IPS-11a (cell line): ENCODE results near the gene TMEM63C.
A peak's percentile ranks its signal among the peaks of the same experiment; 100 is the strongest.

Experiments used
- H3K4me3 ChIP-seq: one replicate; pipeline ENCODE4 v1.5.1; 2013; ENCODE audit warnings: low read depth, low read length, control low read depth

TMEM63C gene, protein sequence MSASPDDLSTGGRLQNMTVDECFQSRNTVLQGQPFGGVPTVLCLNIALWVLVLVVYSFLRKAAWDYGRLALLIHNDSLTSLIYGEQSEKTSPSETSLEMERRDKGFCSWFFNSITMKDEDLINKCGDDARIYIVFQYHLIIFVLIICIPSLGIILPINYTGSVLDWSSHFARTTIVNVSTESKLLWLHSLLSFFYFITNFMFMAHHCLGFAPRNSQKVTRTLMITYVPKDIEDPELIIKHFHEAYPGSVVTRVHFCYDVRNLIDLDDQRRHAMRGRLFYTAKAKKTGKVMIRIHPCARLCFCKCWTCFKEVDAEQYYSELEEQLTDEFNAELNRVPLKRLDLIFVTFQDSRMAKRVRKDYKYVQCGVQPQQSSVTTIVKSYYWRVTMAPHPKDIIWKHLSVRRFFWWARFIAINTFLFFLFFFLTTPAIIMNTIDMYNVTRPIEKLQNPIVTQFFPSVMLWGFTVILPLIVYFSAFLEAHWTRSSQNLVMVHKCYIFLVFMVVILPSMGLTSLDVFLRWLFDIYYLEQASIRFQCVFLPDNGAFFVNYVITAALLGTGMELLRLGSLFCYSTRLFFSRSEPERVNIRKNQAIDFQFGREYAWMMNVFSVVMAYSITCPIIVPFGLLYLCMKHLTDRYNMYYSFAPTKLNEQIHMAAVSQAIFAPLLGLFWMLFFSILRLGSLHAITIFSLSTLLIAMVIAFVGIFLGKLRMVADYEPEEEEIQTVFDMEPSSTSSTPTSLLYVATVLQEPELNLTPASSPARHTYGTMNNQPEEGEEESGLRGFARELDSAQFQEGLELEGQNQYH

DNA sequence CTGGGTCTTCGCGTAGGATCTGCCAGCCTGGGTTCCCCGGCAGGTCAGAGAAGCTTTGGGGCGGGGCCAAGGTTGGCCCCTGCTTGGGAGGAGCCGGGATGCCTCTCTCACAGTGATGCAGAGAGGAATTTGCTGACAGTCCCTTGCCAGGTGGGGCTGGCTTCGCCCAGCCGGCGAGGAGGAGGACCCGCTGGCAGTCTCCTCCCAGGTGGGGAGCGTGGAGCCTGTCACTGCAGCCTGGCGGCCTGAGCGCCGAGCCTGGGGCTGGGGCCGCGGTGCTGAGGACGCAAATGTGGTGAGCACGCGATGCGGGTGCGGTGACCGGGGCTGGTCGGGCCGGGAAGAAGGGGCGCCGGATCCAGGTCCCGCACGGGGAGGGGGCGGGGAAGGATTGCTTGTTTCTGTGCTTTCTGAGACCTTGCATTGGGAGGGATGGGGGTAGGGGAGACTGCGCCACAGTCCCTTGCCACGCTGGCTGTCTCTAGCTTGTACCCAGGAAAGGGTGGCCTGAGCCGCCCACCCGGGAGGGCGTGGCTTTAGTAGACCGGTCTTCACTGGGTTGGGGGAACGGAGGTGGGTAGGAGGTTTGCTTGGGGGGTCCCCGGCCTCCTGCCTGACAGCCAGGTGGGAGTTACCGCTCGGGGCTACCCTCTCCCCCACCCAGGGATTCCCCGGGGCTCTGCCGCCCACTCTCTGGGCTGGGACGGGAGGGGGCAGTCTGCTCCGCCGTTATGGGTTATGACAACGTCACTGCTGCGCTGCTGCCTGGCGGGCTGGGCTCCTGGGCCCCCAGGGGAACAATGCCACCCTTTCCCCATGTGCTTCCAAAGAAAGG is at the start of gene TMEM63C:
TSS of gene TMEM63C (plus strand) at position 196 of the 835 bp plus-strand sequence. CDS start 37,016 bp downstream, outside the sequence.
- peak within 1 kb of the TSS; percentile 77 for H3K4me3 ChIP-seq

DNA sequence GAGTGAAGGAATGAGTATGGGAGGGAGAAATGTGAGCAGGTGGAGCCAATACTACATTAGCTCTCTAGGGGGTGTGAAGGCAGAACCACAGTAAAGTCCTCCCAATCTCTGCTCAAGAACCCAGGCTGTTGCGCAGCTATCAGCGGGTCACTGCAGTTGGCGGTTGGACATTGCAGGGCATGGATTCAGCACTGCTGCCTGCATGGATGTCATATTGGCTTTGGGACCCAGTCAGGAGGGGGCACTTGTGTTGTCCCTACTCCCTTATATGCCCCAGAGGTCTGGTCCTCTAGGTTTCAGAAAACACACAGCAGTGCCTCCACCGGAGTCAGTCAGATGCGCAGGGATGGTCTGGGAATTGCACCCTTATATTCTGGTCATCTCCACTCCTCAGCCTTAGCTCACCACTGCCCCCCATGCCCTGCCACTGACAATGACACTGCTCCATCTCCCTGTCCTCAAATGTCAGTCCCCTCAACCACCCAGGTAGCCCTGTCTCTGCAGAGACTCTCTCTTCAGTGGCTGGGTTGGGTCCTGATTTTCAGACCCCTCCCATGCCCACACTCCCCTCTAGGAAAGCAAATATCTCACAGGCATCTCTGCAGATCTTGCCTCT is 49.6 kb upstream of the TMEM63C start:
- H3K4me3 ChIP-seq, result no peak overlapping the region

DNA sequence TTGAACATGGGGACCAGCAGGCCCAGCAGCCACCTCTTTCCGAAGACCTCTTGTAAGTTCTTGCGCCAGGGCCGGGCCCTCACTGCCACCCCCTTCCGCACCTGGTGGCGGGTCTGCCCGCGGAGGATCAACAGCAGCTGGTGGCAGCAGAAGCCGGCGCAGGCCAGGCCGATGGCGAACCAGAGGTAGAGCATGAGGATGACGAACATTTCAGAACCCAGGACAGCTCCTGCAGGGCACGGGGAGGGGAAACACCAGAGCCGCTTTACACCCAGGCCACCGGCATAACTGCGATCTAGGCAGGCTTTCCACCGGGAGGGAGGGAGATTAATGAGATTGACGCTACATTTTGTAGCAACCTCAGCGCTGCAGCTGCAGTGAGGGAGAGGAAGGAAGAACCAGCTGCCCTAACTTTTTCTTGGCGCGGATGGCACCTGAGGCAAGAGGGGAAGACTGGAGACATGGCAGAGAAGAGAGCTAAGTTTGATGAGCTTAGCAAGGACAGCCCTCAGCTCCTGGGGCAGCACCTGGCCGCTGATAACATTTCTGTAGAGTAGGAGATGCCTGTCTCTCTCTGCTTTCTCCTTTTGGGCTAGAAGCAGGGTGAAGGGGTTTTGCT is 47.8 kb upstream of the TMEM63C start:
- H3K4me3 ChIP-seq, result no peak overlapping the region

DNA sequence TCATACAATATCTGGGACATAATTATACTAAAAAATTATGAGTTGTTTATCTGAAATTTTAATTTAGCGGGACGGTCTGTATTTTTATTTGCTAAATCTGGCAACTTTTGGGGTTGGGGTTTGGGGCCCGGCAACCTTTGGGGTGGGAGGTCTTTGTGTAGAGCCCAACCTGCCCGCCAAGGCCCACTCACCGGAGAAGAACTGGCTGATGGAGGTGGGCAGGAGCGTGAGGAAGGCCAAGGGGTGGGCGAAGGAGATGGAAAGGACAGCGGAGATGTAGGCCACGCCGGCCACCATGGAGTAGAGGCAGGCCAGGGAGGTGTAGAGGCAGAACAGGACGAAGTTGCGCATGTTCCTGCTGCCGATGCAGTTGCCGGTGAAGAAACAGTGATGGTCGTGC is 42.6 kb upstream of the TMEM63C start:
- H3K4me3 ChIP-seq, result no peak overlapping the region

DNA sequence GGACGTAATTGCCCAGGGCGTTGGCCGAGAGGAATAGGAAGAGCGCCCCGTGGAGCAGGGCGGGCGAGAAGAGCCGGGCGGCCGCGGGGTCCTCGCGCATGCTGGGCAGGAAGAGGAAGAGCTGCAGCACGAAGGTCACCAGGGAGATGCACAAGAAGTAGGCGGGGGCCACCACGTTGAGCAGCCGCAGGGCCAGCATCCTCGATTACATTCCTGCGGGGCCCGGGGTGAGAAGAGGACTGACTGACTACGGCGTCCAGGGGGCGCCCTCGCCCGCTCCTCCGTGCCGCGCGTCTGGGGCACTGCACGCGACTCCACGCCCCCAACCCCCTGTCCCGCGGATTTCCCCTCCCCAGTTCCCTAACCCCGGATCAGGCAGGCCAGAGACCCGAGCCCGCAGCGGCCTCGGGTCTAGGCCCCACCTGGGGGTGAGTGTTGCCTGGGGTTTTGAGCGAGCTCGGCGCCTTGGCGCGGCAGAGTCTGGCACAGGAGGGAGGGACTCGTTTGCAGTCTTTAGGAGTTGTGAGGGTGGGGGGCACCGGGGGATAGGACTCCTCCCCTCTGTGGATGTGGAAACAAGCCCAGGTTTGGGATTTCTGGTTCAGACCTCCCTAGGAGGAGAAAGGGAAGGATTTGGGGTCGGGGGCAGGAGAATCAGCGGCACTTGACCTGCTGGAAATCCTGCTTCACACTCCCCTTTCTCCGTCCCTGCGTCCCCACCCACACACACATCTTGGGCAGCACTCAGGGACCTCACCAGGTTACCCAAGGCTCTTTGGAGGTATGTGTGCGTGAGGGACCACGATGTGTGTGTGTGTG is 41.8 kb upstream of the TMEM63C start:
- H3K4me3 ChIP-seq, result peak overlapping the region; percentile 78

DNA sequence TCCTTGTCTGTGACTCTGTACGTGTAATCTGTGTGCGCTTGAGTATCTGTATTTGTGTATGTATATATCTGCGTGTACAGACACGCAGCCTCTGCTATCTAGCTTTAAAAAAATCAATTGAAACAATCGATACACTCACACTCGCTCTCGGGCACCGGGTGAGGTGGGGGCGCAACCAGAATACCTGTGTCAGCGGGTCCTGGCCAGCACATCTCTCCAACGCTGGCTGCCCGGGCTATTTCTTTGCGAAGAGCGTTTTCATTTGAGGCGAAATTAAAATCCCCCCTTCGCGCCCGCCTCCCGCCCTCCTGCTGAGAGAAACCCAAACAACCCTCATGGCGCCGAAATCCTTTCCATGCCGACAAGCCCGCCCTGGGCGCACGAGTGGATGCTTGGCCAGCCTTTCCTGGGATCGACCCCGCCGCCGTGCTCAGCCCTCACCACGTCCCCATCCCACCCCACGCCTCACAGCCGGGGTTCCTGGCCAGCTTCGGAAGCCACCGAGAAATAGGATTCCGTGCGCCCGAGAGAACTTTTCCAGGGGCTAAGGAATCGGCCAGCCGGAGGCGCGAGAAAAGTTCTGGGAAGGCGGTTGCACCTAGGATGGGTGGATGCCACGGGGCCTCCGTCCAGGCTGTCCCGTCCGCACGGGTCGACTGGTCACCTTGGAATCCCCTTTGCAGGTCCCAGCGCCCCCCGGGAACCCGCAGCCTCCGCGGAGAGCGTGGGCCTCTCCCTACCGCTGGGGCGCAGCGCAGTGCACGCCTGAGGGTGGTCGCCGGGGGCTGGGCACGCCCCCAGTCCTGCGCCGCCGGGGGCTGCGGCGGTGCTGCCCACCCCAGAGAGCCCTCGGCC is 41.0 kb upstream of the TMEM63C start:
- peak overlapping the region; percentile 78 for H3K4me3 ChIP-seq

DNA sequence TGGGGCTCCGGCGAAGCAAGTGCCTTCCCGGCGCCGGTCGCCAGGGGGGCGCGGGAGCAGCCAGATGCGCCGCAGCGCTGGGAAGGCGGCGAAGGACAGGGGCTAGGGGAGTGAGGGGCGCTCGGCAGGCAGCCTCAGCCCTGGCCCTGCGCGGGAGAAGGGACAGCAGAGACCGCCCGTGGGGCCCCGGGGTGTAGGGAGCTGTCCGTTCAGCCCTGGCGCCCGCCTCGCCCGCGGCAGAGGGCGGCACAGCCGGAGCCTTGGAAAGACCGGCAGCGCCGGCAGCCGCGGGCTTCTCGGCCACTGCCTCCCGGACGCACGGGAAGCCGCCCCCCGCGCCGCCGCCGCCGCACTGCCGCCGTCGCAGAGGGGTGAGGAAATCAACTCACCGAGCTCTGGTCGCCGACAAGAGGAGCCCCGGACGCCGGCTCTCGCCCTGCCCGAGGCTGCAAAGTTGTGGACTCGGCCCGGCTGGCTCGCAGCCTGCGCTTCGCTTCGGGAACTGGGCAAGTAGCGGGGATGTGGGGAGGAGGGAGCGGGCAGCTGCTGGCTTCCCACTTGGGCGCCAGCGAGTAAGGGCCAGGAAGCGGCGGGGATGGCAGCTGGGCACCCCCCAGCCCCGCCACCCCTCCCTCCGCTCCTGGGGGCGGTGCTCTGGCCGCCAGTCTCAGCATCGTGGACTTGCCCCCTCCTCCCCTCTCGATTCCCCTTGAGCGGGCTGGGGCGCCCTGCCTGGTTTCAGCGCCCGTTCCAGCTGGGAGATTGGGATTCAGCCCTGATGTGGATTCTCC is 40.2 kb upstream of the TMEM63C start, which contains the start of gene ZDHHC22:
TSS of gene ZDHHC22 (minus strand) at position 578 of the 791 bp plus-strand sequence. CDS start 2,053 bp downstream, outside the sequence.
- peak within 1 kb of the TSS; percentile 78 for H3K4me3 ChIP-seq

DNA sequence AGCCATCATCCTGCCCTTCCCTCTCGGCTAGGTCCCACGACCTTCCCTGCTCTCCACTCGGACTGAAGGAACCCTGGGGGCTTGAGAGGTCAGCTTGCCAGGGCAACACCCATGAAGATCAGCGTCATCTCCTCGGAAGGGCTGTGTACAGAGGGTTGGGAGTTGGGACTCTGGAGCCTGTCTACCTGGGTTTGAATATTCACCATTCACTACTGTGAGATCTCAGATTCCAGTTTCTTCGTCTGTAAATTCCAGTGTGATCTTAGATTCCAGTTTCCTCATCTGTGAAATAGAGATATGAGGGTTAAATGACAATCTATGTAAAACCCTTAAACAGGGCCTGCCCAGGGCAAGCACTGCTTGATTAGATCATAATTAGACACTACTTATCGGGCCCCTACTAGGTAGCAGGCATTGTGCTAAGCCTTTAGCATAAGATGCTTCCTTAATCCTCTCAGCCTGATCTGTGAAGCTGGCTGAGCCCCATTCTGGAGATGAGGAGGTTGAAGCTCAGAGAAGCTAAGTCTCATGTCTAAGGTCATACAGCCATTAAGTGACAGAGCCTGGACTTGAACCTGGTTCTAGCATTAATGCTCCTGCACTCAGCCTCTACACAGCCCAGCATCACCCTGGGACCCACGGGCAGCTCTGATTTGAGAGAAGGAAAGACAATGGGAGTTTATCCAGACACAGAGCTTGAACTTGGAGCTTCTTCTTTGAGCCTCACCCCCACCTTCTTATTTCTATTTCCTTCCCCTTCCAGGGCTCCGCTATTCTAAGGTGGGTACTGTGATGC is 39.4 kb upstream of the TMEM63C start:
- H3K4me3 ChIP-seq, result peak overlapping the region; percentile 78

DNA sequence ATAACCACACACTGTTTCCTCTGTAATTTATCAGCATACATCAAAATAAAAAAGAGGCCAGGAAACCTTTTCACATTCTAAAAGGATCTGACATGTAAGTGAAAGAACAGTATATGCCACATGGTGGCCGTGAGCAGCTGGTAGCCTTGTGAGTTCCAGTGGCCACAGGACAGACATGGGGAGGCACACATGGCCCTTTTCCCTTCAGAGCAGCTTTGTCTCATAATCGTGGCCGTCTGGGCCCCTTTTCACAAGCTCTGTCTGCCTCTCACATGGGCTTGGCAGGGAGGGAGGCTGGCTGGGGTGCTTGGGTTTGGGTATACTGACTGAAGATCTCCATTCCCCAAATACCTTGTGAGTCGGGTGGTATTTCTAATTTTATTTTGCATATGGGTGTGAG is 38.5 kb upstream of the TMEM63C start:
- H3K4me3 ChIP-seq, result no peak overlapping the region

DNA sequence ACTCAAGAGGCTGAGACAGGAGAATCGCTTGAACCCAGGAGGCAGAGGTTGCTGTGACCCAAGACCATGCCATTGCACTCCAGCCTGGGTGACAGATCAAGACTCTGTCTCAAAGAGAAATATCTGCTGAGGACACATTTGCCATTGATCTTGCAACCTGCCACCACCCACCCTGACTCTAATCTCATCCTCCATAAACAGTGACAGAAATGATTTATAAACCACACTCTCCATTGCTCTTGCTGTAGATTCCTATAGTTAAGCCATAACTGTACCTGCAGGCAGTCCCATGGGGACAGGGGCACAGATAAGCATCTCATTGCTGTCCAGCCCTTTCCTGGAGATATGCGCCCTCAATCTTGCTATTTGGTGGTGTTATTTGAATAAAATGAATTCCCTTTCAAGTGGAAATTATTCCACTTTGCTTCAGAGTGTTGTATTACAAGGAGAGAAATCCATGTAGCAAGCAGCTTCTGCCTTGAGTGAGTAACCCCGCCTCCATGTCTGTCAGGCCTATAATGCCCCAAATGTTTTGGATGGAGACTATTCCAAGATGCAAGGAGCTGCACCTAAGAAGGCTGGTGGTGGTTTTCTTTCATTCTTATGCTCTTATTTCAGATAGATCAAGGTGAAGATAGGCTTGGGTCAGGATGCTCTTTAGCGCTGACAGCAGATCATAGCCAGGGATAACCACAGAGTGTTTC is 37.0 kb upstream of the TMEM63C start:
- H3K4me3 ChIP-seq, result no peak overlapping the region

DNA sequence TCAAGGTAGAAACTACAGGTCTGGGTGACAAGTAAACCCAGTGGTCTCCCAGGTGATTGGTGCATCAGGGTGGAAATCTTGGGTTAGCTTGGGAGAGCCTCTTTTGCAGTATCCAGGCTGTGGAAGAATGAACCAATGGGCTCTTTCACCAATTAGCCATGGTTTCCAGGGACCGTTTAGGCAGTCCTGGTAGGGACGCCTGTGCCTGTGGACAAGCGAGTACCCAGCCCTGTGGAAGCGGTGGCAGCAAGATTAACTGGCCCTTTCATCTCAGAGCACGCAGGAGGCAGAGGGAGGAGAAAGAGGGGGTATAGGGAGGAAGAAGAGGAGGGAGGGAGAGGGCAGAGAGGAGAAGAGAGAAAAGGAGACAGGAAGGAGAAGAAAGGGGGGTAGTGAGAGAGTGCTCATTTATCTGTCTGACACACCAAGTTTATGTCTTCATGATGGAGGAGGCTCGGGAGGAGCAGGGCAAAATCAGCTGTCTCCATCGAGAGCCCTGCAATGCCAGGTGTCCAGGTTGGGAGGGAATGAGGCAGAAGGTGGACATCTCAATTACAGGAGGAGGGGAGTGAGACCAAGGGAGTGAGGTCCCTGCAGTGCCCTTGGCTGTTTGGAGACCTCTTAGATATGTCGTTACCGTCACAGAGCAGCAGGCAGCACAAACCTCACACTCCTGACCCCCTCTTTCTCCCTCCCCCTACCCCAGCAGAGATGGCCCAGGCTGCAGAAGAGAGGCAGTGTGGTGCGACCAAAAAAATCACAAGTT is 35.4 kb upstream of the TMEM63C start:
- H3K4me3 ChIP-seq, result no peak overlapping the region

DNA sequence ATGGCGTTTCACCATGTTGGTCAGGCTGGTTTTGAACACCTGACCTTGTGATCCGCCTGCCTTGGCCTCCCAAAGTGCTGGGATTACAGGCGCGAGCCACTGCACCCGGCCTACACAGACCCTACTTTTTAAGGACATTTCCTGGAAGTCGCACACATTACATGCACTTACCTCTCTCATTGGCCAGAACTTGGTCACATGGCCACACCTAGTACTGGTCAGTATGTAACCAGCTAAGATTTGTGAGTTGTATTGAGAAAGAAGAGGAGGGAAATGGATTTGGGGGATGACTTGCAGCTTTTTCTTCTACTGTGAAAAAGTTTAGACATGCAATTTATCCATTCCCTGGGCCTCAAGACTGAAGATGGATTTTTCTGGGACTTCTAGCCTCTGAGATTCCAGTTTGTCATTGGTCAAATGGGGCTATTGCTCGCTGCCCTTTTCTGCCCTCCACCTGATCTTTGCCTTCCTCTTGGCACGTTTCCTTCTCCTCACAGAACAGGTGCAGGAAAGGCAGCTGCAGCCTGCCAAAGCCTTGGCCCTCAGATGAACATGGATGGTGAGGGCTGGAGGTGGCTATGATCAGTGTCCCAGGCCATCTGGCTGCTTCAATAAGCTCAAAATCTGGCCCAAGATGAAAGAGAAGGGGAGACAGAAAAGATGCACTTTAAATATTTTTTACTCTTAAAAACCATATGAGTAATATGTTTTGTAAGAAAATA is 32.9 kb upstream of the TMEM63C start:
- no peak overlapping the region for H3K4me3 ChIP-seq

DNA sequence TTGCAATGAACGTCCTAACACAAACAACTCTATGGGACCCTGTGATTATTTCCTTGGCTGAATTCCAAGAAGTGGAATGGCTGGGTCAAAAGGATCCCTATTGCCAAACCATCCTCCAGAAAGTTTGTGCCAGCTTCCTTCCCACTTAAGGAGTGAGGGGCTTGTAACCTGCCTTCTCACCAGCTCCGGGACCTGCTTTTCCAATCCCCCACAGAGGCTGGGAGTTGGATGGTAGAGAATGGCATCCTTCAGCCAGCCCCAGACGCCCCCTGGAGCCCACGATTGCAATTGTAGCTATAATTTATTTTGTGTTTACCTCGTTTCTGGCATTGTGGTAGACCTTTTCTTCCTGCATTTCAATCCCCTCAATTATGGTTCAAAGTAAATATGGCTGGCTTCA is 30.4 kb upstream of the TMEM63C start:
- no peak overlapping the region for H3K4me3 ChIP-seq

DNA sequence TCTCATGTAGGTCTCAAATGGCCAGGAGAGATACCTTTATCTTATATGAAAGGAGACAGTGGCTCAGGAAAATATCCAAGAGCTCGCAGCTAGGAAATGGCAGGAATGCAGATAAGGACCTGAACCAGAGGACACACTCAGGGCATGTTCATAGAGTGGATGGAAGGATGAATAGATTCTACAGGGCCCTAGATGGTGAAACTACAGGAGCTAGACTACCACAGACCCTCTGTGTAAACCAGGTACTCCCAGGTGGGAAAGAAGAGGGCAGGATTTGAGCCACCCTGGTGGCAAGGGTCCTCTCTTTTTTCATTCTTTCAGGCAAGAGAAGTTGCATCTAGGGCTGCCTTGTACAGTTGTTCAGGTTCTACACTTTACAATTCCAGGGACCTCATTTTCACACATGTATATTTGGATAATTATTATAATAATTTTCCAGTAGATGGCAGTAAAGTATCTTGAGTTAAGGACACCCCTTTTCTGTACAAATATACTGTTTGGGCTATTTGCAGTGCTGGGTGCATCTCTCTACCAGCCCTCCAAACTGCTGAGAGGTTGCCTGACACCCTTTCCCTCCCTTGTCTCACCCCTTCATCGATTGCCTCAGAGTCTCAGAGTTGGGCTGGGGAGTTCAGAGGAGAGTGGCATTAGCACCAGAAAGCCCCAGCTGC is 29.5 kb upstream of the TMEM63C start:
- H3K4me3 ChIP-seq, result no peak overlapping the region
